HepG2 (cell line): Measurements from ENCODE around the gene CNTD1. TPM values are rescaled to one million over a fixed set of nuclear protein-coding genes. Genes with fewer than 3 reads are reported as not detected.
A peak's percentile ranks its signal among the peaks of the same experiment; 100 is the strongest.

ENCODE experiments used
- BORCS8-MEF2B ChIP-seq: sonication (generic); formaldehyde crosslinking; IDR thresholded peaks from 2 replicates; pipeline ENCODE4 v1.8.0; 2022; ENCODE audit warnings: mild to moderate bottlenecking, missing genetic modification reagents
- CEBPB ChIP-seq: IDR thresholded peaks from 2 replicates; pipeline ENCODE4 v1.6.1; 2011; ENCODE audit warnings: low read depth, low read length, improper control_type of control experiment, borderline replicate concordance
- FOXJ3 ChIP-seq: sonication (generic); formaldehyde crosslinking; IDR thresholded peaks from 2 replicates; pipeline ENCODE4 v1.4.0; 2020; ENCODE audit warnings: missing genetic modification reagents, mild to moderate bottlenecking, borderline replicate concordance
- HMGXB3 ChIP-seq: sonication (generic); formaldehyde crosslinking; IDR thresholded peaks from 2 replicates; pipeline ENCODE4 v1.4.0; 2020; ENCODE audit warnings: missing genetic modification reagents, borderline replicate concordance
- HNF1A ChIP-seq, 2 experiments: sonication (generic) in 1 of 2; formaldehyde crosslinking in 1 of 2; IDR thresholded peaks; 2 replicates each; pipeline versions ENCODE4 v1.4.0 to v1.6.1; 2016 to 2020; ENCODE audit warnings: borderline replicate concordance in 1 of 2, low read depth in 1 of 2, mild to moderate bottlenecking in 1 of 2, missing genetic modification reagents in 1 of 2
- JUND ChIP-seq: sonication (generic); formaldehyde crosslinking; IDR thresholded peaks from 2 replicates; pipeline ENCODE4 v1.8.0; 2022; ENCODE audit warnings: mild to moderate bottlenecking, missing genetic modification reagents
- MZF1 ChIP-seq: sonication (generic); formaldehyde crosslinking; IDR thresholded peaks from 2 replicates; pipeline ENCODE4 v1.8.1; 2023; ENCODE audit warnings: mild to moderate bottlenecking, missing genetic modification reagents, borderline replicate concordance
- NCOA2 ChIP-seq: sonication (generic); formaldehyde crosslinking; IDR thresholded peaks from 2 replicates; pipeline ENCODE4 v1.8.0; 2022; ENCODE audit warnings: inconsistent platforms
- RXRA ChIP-seq: sonication (generic); formaldehyde crosslinking; IDR thresholded peaks from 2 replicates; pipeline ENCODE4 v1.5.1; 2020; ENCODE audit warnings: missing genetic modification reagents
- SALL1 ChIP-seq: sonication (generic); formaldehyde crosslinking; IDR thresholded peaks from 2 replicates; pipeline ENCODE4 v1.8.0; 2022; ENCODE audit warnings: mild to moderate bottlenecking, missing genetic modification reagents
- SAP130 ChIP-seq: IDR thresholded peaks from 2 replicates; pipeline ENCODE4 v1.6.1; 2016; ENCODE audit warnings: low read depth
- SPEN ChIP-seq: sonication (generic); formaldehyde crosslinking; IDR thresholded peaks from 2 replicates; pipeline ENCODE4 v1.5.1; 2020; ENCODE audit warnings: low read depth, mild to moderate bottlenecking, missing genetic modification reagents
- TEAD2 ChIP-seq: sonication (generic); formaldehyde crosslinking; IDR thresholded peaks from 2 replicates; pipeline ENCODE4 v1.9.0; 2021; ENCODE audit warnings: missing genetic modification reagents
- ZMAT5 ChIP-seq: sonication (generic); formaldehyde crosslinking; IDR thresholded peaks from 2 replicates; pipeline ENCODE4 v1.5.0; 2020; ENCODE audit warnings: mild to moderate bottlenecking, low read depth, missing genetic modification reagents, borderline replicate concordance
- ZNF367 ChIP-seq: sonication (generic); formaldehyde crosslinking; IDR thresholded peaks from 2 replicates; pipeline ENCODE4 v1.4.0; 2020; ENCODE audit warnings: missing genetic modification reagents, borderline replicate concordance
- ZNF564 ChIP-seq: sonication (generic); formaldehyde crosslinking; IDR thresholded peaks from 2 replicates; pipeline ENCODE4 v1.8.1; 2023; ENCODE audit warnings: mild to moderate bottlenecking, missing genetic modification reagents
- ZNF619 ChIP-seq: sonication (generic); formaldehyde crosslinking; IDR thresholded peaks from 2 replicates; pipeline ENCODE4 v1.4.0; 2020; ENCODE audit warnings: mild to moderate bottlenecking, missing genetic modification reagents
- ZNF747 ChIP-seq: sonication (generic); formaldehyde crosslinking; IDR thresholded peaks from 2 replicates; pipeline ENCODE4 v1.8.1; 2023; ENCODE audit warnings: missing genetic modification reagents, mild to moderate bottlenecking, borderline replicate concordance
- polyA plus RNA-seq, 8 experiments: library from polyadenylated mRNA; depleted of rRNA in 3 of 8; stranded (reverse) in 7 of 8; unstranded in 1 of 8; fragments of >200 nt; fragmentation: Illumina TruSeq in 4 of 8; extraction: Trizol in 4 of 8; gene quantifications; 2 replicates each; pipeline versions ENCODE4 v1.2.1 to v1.2.3, GENCODE V29; 2011 to 2016; ENCODE audit warnings: low read depth in 4 of 8, missing spikeins in 1 of 8, mixed read lengths in 1 of 8; ENCODE audit not compliant: insufficient read depth in 1 of 8
- total RNA-seq, 5 experiments: library from RNA; depleted of rRNA; stranded (reverse); fragments of >200 nt; fragmentation: Illumina TruSeq; extraction: Trizol; gene quantifications; 2 replicates each; pipeline ENCODE4 v1.2.3, GENCODE V29; 2016; ENCODE audit warnings: low read depth in 1 of 5

The CNTD1 gene
- total and polyA plus RNA-seq, 2 of the 13 experiments (the other 11 are each of a cell fraction or from before 2014, with no cell fraction given) = 0.11 to 0.15 TPM

GRCh38 chr17:42766124-42766523, 32.5 kb upstream of the CNTD1 start (continued):
- TF ChIP-seq MZF1 (CRISPR knock-in tag) = no peak
- TF ChIP-seq ZNF367 = no peak
- no peak for TF ChIP-seq ZMAT5
- TF ChIP-seq CEBPB = peak; percentile 71; the same call in 1 of the 2 replicates
- TF ChIP-seq HNF1A (IDR thresholded peaks at IDR 0.05; ENCODE audit: low read depth) = no peak
- TF ChIP-seq HNF1A (CRISPR knock-in tag; IDR thresholded peaks at IDR 0.05; ENCODE audit: borderline replicate concordance) = no peak
- TF ChIP-seq TEAD2 = no peak
- peak; percentile 24; the same call in 1 of the 2 replicates for TF ChIP-seq SALL1
- no peak for TF ChIP-seq FOXJ3
- no peak for TF ChIP-seq HMGXB3 (CRISPR knock-in tag)
- TF ChIP-seq ZNF564 = no peak
- 0 out of 2 replicates have a peak, but pooled peaks have one; percentile 12 for TF ChIP-seq JUND (CRISPR knock-in tag)
- peak; percentile 63 for TF ChIP-seq RXRA (CRISPR knock-in tag)
- TF ChIP-seq ZNF619 (CRISPR knock-in tag) = no peak
- 0 out of 2 replicates have a peak, but pooled peaks have one; percentile 37 for TF ChIP-seq ZNF747 (CRISPR knock-in tag)
- no peak for TF ChIP-seq NCOA2 (CRISPR knock-in tag)
- 0 out of 2 replicates have a peak, but pooled peaks have one; percentile 28 for TF ChIP-seq SPEN (CRISPR knock-in tag)
- TF ChIP-seq SAP130 = 0 out of 2 replicates have a peak, but pooled peaks have one; percentile 37
- TF ChIP-seq BORCS8-MEF2B (CRISPR knock-in tag) = no peak
